GM18907 (cell line): Measurements from ENCODE around the gene KLHDC8B.
"Not testable (repeated sequence)": the region's sequence is repeated elsewhere in the genome, so short reads cannot be mapped to it uniquely, and the experiment has no call there.

Source experiments
- ATAC-seq: cut with Tn5 transposase; IDR thresholded peaks from one replicate; pipeline ENCODE4 v1.9.1; 2021; ENCODE audit warnings: mild to moderate bottlenecking, moderate library complexity; ENCODE audit not compliant: unreplicated experiment

KLHDC8B gene

GRCh38 chr3:49181351-49181750 lies 10.0 kb downstream of the KLHDC8B start:
- ATAC-seq: no peak

- ATAC-seq: no peak
These were observed 11.3 kb downstream of the KLHDC8B start for GRCh38 chr3:49182682-49183081.

DNA sequence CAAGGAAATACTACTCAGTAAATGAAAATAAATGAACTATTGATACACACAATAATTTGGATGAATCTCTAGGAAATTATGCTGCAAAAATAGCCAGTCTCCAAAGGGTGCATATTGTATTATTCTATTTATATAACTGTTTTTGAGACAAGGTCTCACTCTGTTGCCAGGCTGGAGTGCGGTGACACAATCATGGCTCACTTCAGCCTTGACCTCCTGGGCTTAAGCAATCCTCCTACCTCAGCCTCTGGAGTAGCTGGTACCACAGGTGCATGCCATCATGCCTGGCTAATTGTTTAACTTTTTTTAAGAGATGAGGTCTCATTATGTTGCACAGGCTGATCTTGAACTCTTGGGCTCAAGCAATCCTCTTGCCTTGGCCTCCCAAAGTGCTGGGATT lies 12.5 kb downstream of the KLHDC8B start:
- no peak for ATAC-seq

- no peak for ATAC-seq
These were observed 20.3 kb downstream of the KLHDC8B start for GRCh38 chr3:49191741-49192140.

GRCh38 chr3:49198161-49198560 lies 26.8 kb downstream of the KLHDC8B start:
- ATAC-seq: no peak

DNA sequence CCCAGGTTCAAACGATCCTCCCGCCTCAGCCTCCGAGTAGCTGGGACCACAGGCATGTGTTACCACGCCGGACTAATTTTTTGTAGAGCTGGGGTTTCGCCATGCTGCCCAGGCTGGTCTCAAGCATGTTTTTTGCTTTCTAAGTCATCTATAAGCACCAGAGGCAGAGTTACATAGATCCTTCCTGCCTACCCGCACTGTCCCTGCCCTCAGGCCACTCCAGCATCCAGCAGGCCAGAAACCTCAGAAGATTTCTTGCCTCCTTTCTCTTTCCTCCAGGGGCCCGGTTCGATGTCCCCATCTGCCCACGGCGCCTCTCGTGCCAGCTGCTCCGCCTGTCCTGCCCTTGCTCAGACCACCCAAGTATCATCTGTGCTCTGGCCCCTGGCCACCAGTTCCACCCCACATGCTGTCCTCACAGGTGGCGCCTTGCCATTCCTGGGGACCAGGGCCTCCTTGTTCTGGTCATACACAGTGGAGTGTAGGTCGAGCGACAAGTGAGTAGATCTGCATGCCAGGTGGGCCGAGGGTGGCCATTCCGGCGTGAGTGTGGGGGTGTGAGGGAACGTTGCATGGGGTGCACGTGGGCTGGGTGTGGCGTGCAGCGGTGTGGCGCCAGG lies 27.3 kb downstream of the KLHDC8B start:
- no peak for ATAC-seq

- ATAC-seq: no peak
These were observed 28.0 kb downstream of the KLHDC8B start for GRCh38 chr3:49199239-49199899.

GRCh38 chr3:49199900-49200281 lies 28.5 kb downstream of the KLHDC8B start:
- no peak for ATAC-seq

DNA sequence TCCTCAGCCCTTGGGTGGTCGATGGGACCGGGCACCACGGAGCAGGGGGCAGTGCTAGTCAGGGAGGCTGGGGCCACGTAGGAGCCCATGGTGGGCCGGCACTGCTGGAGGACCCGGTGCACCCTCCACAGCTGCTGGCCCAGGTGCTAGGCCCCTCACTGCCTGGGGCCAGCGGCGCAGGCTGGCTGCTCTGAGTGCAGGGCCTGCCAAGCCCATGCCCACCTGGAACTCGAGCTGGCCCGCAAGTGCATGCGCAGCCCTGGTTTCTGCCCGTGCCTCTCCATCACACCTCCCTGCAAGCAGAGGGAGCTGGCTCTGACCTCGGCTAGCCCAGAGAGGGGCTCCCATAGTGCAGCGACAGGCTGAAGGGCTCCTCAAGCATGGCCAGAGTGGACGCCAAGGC lies 42.1 kb downstream of the KLHDC8B start:
- no peak for ATAC-seq

DNA sequence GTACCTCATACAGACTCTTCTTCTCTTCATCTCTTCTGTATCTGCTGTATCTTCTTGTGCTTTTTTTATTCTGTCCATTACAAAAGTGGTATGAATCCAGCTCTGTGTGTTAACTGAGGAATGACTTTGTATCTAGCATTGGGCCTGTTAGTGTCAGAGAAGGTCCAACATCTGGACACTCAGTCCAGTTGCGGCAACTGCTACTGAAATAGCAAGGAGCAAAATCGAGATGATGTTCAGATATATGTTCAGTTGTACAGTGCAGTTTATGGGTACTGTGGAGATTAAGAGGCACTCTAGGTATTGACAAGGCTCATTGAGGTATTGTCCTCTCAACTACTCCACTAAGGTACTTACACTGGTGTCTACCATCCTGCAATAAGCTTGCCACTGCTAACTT lies 42.6 kb downstream of the KLHDC8B start:
- ATAC-seq: no peak

GRCh38 chr3:49216687-49217086 lies 45.3 kb downstream of the KLHDC8B start:
- not testable (repeated sequence) for ATAC-seq

DNA sequence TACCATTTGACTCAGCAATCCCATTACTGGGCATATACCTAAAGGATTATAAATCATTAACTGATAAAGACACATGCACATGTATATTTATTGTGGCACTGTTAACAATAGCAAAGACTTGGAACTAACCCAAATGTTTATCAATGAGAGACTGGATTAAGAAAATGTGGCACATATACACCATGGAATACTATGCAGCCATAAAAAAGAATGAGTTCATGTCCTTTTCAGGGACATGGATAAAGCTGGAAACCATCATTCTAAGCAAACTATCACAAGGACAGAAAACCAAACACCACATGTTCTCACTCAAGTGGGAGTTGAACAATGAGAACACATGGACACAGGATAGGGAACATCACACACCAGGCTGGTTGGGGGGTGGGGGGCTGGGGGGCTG lies 45.7 kb downstream of the KLHDC8B start:
- ATAC-seq: not testable (repeated sequence)

DNA sequence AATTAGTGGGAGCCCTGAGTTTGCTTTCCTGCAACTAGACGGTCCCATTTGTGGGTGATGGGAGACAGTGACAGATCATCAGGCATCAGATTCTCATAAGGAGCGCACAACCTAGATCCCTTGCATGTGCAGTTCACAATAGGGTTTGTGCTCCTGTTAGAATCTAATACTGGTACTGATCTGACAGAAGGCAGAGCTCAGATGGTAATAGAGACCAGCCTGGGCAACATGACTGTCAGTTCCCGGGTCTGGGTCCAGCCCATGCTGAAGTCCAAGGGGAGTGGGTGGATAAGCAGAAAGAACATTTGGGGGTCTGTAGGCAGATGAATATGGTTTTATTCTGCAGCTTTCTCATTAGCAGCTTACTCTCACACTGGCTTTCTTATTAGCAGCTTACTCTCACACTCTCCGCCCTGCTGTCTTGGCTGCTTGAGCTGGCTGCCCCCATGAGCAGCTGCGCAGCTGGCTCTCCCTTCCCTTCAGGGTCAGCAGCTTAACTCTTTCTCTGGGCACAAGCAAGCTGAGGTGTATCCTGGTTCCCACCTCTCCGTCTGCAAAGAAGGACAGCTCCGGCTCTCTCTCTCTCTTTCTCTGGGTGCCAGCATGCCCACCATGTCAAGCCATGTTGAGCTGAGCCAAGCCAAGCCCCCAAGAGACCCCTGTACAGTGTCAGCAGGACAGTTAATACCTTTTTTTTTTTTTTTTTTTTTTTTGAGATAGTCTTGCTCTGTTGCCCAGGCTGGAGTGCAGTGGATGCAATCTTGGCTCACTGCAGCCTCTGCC lies 46.5 kb downstream of the KLHDC8B start:
- no peak for ATAC-seq

DNA sequence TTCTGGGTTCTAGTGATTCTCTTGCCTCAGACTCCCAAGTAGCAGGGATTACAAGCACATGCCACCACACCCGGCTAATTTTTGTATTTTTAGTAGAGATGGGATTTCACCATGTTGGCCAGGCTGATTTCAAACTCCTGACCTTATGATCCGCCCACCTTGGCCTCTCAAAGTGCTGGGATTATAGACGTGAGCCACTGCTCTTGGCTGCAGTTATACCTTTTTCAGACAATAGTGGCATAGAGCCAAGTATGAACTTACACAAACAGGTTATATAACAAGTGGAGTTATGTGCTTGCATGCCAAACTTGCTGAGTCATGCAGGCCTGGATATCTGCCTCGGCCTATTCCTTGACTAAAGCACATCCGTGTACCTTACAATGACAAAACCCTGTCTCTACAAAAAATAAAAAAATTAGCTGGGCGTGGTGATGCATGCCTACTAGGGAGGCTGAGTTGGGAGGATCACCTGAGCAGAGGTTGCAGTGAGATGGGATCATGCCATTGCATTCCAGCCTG lies 47.1 kb downstream of the KLHDC8B start:
- ATAC-seq: not testable (repeated sequence)

GRCh38 chr3:49219132-49219531 lies 47.7 kb downstream of the KLHDC8B start:
- ATAC-seq: no peak

GRCh38 chr3:49220985-49221563 lies 49.7 kb downstream of the KLHDC8B start:
- ATAC-seq: not testable (repeated sequence)

DNA sequence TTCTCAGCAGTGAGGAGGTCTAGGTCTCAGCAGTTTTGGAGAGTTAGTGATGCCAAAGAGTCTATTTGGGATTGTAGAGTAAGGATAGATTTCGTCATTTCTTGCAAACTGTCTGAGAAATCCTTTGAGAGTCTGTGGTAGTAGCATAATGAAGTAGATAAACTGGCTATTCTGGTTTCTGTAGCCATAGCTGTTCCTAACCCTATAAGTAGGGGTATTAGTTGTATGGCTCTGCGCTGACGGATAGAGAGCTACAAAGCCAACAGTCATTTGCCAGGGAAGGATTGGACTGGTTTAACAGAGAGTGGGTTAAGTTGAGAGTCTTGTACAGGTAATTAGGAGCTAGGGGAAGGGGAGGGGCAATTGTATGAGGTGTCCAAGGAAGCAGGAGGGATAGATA lies 50.6 kb downstream of the KLHDC8B start:
- ATAC-seq: no peak
